OCI-LY7 (cell line): Measurements from ENCODE around the gene KBTBD8. TPM values are rescaled to one million over a fixed set of nuclear protein-coding genes. Genes with fewer than 3 reads are reported as not detected.

Source experiments
- BruUV-seq: library from RNA; stranded (reverse); fragments of 400-500 nt; replicated peaks from 2 replicates; lab custom pipeline; 2021; lab: Mats Ljungman, UMichigan
- CTCF ChIA-PET: fragments of 300-600 bp; sonication (Branson Sonifier 250); formaldehyde crosslinking; loops from one replicate; lab custom pipeline; 2022; ENCODE audit warnings: antibody characterized with exemption; ENCODE audit not compliant: unreplicated experiment; lab: Charles Lee
- POLR2A ChIA-PET: fragments of 300-600 bp; sonication (Branson Sonifier 250); formaldehyde crosslinking; loops from one replicate; lab custom pipeline; 2022; ENCODE audit warnings: antibody characterized with exemption; lab: Charles Lee
- DNase-seq: peaks from one replicate; pipeline ENCODE4 v3.0.0-alpha.2; 2015; ENCODE audit warnings: low spot score
- H2AFZ ChIP-seq: fragments of 200-600 bp; sonication (generic), shearing (Covaris generic); 2 replicates; pipeline ENCODE4 v1.6.1; 2014; ENCODE audit warnings: mild to moderate bottlenecking, antibody characterized with exemption, low read length, moderate library complexity
- H3K27ac ChIP-seq: fragments of 200-600 bp; sonication (generic); 2 replicates; pipeline ENCODE4 v1.5.1; 2014; ENCODE audit warnings: mixed run types, low read depth, mild to moderate bottlenecking, moderate library complexity, low read length, inconsistent platforms; ENCODE audit not compliant: poor library complexity, severe bottlenecking
- H3K36me3 ChIP-seq: fragments of 200-600 bp; sonication (generic); 2 replicates; pipeline ENCODE4 v1.6.1; 2014; ENCODE audit warnings: mild to moderate bottlenecking, antibody characterized with exemption, low read length, moderate library complexity, mixed read lengths; ENCODE audit not compliant: insufficient read depth
- H3K4me1 ChIP-seq: fragments of 200-600 bp; sonication (generic); 2 replicates; pipeline ENCODE4 v1.5.1; 2014; ENCODE audit warnings: mild to moderate bottlenecking, low read length; ENCODE audit not compliant: insufficient read depth, poor library complexity, severe bottlenecking
- H3K4me2 ChIP-seq: fragments of 200-600 bp; sonication (generic); 2 replicates; pipeline ENCODE4 v1.6.1; 2014; ENCODE audit warnings: mild to moderate bottlenecking, low read length
- H3K4me3 ChIP-seq: fragments of 200-600 bp; sonication (generic); 2 replicates; pipeline ENCODE4 v1.5.1; 2014; ENCODE audit warnings: mild to moderate bottlenecking, low read depth, low read length; ENCODE audit not compliant: poor library complexity, severe bottlenecking
- H3K79me2 ChIP-seq: fragments of 200-600 bp; sonication (generic); 2 replicates; pipeline ENCODE4 v1.6.1; 2016; ENCODE audit warnings: low read depth, mild to moderate bottlenecking, low read length, moderate library complexity, mixed read lengths; ENCODE audit not compliant: insufficient read depth
- H3K9me2 ChIP-seq: fragments of 200-600 bp; sonication (generic); 2 replicates; pipeline ENCODE4 v1.6.1; 2016; ENCODE audit warnings: mild to moderate bottlenecking, low read length, mixed read lengths; ENCODE audit not compliant: insufficient read depth
- H3K9me3 ChIP-seq: fragments of 200-600 bp; sonication (generic); 2 replicates; pipeline ENCODE4 v1.6.1; 2014; ENCODE audit warnings: mild to moderate bottlenecking, mixed run types, low read length, mixed read lengths
- H4K20me1 ChIP-seq: fragments of 200-600 bp; sonication (generic); 2 replicates; pipeline ENCODE4 v1.6.1; 2014; ENCODE audit warnings: mild to moderate bottlenecking, antibody characterized with exemption, low read length, moderate library complexity, mixed read lengths; ENCODE audit not compliant: insufficient read depth
- CTCF ChIP-seq: fragments of 200-600 bp; sonication (generic); conservative IDR thresholded peaks from 2 replicates; pipeline ENCODE4 v1.5.1; 2014; ENCODE audit warnings: mild to moderate bottlenecking, antibody characterized with exemption, low read length, moderate library complexity, mixed read lengths
- EZH2phosphoT487 ChIP-seq: fragments of 200-600 bp; sonication (generic); IDR thresholded peaks from 2 replicates; pipeline ENCODE4 v1.6.1; 2018; ENCODE audit warnings: low read depth, borderline replicate concordance, mild to moderate bottlenecking, mixed run types, antibody characterized with exemption, low read length, moderate library complexity, mixed read lengths
- intact Hi-C: fragments of 100-400 bp; cut with micrococcal nuclease; formaldehyde crosslinking; loops from one replicate; pipeline ENCODE4 v1.10.0; 2022; ENCODE audit not compliant: unreplicated experiment
- total RNA-seq, 2 experiments: library from RNA; depleted of rRNA in 1 of 2; stranded (reverse); fragments of >200 nt in 1 of 2; shearing (Covaris generic) in 1 of 2; gene quantifications; 2 replicates each; pipeline ENCODE4 v1.2.3, GENCODE V29; 2014 to 2022

KBTBD8 gene
- total RNA-seq, 2 experiments from 2014 or later, result 16.4 to 24.8 TPM

- POLR2A ChIA-PET, result interaction anchor here (0.7 kb wide), 2 partner anchors 12 to 52 kb away, joined by 3 to 4 read pairs; no protein-coding TSS in a partner anchor
- Histone ChIP-seq H3K4me2 (no peak overlapping the region), H3K79me2 (no peaks in the 10 kb centered on the region), H2AFZ (no peak overlapping the region), H3K4me1 (no peaks in the 10 kb centered on the region), H3K9me3 (no peaks in the 10 kb centered on the region), H3K36me3 (no peaks in the 10 kb centered on the region), H4K20me1 (no peaks in the 10 kb centered on the region), H3K27ac (no peak overlapping the region), H3K4me3 (no peak overlapping the region), H3K9me2 (no peaks in the 10 kb centered on the region)
- TF ChIP-seq CTCF (no peak), EZH2phosphoT487 (no peak)
- CTCF ChIA-PET, result no interaction called here
- DNase-seq, result no peak
- intact Hi-C loops, result no loop called here
- no TSS peak for BruUV-seq
Observed at GRCh38 chr3:66949898-66950297, 48.2 kb upstream of the KBTBD8 start.

- Histone ChIP-seq H3K4me3 (no peak overlapping the region), H3K4me2 (no peak overlapping the region), H3K79me2 (no peaks in the 10 kb centered on the region), H3K36me3 (no peaks in the 10 kb centered on the region), H2AFZ (no peak overlapping the region), H3K4me1 (no peaks in the 10 kb centered on the region), H3K9me2 (no peaks in the 10 kb centered on the region), H3K27ac (no peak overlapping the region), H4K20me1 (no peaks in the 10 kb centered on the region), H3K9me3 (no peaks in the 10 kb centered on the region)
- no TSS peak for BruUV-seq
- no peak for TF ChIP-seq CTCF
- no peak for DNase-seq
- CTCF ChIA-PET, result no interaction called here
- intact Hi-C loops, result no loop called here
- POLR2A ChIA-PET, result interaction anchor here (2.0 kb wide), 1 partner anchor 12 kb away, joined by 4 read pairs; no protein-coding TSS in a partner anchor
Observed at GRCh38 chr3:66952357-66952756, 45.8 kb upstream of the KBTBD8 start.

- H3K9me3 ChIP-seq, result no peaks in the 10 kb centered on the region
- no TSS peak for BruUV-seq
- no peaks in the 10 kb centered on the region for H4K20me1 ChIP-seq
- intact Hi-C loops, result no loop called here
- POLR2A ChIA-PET, result no interaction called here
- H3K9me2 ChIP-seq, result no peaks in the 10 kb centered on the region
- no peaks in the 10 kb centered on the region for H3K79me2 ChIP-seq
- H3K4me1 ChIP-seq, result no peaks in the 10 kb centered on the region
- TF ChIP-seq EZH2phosphoT487 (no peak), CTCF (no peak)
- CTCF ChIA-PET, result no interaction called here
- no peaks in the 10 kb centered on the region for H3K36me3 ChIP-seq
- no peak overlapping the region for H3K27ac ChIP-seq
- H2AFZ ChIP-seq, result no peak overlapping the region
- DNase-seq, result no peak
- no peak overlapping the region for H3K4me2 ChIP-seq
- H3K4me3 ChIP-seq, result no peak overlapping the region
Observed at GRCh38 chr3:66953934-66954445, 44.1 kb upstream of the KBTBD8 start.
